Ovary (tissue), 3 donors: Measurements from ENCODE around the gene GNAI2.

ENCODE experiments used
- EP300 ChIP-seq: sonication (generic); formaldehyde crosslinking; IDR thresholded peaks from one replicate; pipeline ENCODE4 v1.6.1; 2017; ENCODE audit warnings: antibody characterized with exemption
- POLR2A ChIP-seq: fragments of 450-650 bp; IDR thresholded peaks from one replicate; pipeline ENCODE4 v1.6.1; 2017; ENCODE audit warnings: antibody characterized with exemption, mild to moderate bottlenecking, moderate library complexity
- TF ChIP-seq, protein P1 (sequence below), 3 donors: fragments of 450-650 bp in 2 of 3; fragments of 200-600 bp in 1 of 3; IDR thresholded peaks; one replicate each; pipeline versions ENCODE4 v1.5.1 to v1.8.0; 2016 to 2022; ENCODE audit warnings: antibody characterized with exemption in 3 of 3, mild to moderate bottlenecking in 1 of 3
- donor health status: DM: no; HTN: no; CAD: no.

DNA sequence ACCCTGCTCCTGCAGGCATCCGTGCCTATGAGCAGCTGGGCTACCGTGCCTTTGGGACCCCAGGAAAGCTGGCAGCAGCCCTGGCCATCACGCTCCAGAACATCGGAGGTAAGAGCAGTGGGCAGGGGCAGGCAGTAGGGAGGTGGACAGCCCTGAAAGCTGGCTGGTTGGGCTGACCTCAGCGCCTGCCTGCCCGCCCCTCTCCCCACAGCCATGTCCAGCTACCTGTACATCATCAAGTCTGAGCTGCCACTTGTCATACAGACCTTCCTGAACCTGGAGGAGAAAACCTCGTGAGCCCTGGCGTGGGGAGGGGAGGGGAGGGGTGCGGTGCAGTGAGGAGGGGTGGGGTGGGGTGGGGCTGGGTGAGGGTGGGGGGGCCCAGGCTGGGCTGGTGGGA lies 20.5 kb upstream of the GNAI2 start:
- no peak for TF ChIP-seq POLR2A
- TF ChIP-seq, protein P1, sequence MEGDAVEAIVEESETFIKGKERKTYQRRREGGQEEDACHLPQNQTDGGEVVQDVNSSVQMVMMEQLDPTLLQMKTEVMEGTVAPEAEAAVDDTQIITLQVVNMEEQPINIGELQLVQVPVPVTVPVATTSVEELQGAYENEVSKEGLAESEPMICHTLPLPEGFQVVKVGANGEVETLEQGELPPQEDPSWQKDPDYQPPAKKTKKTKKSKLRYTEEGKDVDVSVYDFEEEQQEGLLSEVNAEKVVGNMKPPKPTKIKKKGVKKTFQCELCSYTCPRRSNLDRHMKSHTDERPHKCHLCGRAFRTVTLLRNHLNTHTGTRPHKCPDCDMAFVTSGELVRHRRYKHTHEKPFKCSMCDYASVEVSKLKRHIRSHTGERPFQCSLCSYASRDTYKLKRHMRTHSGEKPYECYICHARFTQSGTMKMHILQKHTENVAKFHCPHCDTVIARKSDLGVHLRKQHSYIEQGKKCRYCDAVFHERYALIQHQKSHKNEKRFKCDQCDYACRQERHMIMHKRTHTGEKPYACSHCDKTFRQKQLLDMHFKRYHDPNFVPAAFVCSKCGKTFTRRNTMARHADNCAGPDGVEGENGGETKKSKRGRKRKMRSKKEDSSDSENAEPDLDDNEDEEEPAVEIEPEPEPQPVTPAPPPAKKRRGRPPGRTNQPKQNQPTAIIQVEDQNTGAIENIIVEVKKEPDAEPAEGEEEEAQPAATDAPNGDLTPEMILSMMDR (IDR thresholded peaks at IDR 0.05): no peak
- no peak for TF ChIP-seq EP300
